Camera-type eye (tissue), 1 donor: ENCODE results near the gene PTPRCAP. TPM values are rescaled to one million over a fixed set of nuclear protein-coding genes. Genes with fewer than 3 reads are reported as not detected.

Experiments
- total RNA-seq: library from RNA; depleted of rRNA; stranded (reverse); fragments of >200 nt; gene quantifications from one replicate; pipeline ENCODE4 v1.2.3, GENCODE V29; 2014

Gene PTPRCAP, protein sequence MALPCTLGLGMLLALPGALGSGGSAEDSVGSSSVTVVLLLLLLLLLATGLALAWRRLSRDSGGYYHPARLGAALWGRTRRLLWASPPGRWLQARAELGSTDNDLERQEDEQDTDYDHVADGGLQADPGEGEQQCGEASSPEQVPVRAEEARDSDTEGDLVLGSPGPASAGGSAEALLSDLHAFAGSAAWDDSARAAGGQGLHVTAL
- total RNA-seq: 0.71 TPM

DNA sequence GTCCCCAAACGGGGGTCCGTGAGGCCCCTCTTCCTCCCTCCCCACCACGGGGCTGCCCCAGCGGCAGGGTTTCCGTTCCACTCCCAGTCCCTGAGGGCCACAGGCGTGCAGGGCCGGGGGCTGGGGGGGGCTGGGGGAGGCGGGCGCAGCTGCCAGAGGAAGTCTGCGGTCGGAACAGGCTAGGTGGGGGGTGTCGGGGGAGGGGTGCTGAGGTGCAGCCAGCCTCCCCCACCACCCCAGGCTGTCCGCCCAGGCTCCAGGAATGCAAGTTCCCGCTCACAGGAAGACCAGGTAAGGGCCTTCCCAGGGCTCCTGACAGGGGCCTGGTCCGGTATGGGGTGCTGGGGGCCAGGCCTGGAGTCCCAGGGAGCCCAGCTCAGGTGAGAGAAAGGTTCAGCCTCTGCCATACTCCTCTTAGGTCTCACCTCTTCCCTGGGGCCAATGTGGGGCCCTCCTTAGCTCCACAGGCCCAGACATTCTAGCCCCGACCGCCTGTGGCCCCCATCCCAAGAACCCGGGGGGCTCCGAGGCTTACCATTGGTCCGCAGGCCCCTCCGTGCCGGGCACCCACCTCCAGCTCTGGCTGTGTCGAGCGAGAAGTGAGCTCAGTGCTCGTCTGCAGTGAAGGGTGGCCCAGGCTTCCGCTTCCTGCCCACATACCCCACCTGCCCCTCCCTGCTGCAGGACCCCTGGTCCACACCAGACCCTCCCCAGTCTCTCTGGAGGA lies at the start of gene PTPRCAP:
PTPRCAP (minus strand) TSS at position 601 of the 727 bp plus-strand sequence; CDS start at position 538, 63 bp downstream.

DNA sequence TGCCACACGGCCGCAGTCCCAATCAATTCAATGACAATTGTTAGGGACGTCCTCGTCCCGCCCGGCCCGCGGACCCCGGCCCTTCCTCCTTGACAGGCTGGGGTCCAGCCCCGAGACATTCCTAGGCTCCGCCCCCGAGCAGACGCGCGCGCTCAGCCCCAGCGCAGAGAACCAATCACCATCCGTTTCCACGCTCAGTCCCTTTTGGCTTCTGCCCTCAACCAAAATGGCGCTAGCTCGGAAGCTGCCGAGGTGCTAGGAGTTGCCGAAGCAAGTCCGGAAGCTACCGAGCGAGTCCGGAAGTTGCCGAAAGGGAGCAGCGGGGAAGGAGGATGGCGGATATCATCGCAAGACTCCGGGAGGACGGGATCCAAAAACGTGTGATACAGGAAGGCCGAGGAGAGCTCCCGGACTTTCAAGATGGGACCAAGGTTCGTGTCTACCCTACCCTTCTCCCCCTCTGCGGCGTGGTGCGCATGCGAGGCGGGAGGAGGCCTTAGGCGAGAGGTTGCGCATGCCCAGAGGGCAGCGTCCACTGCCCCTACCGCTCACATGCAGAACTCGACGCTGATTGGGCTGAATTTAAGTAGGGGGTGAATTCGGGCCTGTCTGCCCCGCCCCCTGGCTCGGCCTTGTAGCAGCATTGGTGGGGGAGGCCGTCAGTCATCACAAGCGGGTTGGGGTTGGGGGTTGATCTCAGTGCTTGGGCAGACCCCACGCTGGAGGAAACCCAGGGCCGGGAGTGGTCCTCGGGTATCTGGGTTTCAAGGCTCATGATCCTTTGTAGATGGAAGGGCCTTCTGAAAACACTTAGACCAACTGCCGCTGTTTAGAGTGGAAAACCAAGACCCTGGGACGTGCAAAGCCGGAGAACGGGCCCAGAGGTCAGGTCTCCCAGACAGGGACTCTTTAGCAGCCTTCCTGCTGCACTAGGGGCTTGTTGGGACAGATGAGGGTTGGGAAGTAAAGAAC lies 45.6 kb upstream of the PTPRCAP start, which contains the start of gene AIP:
AIP (plus strand) TSS at position 200 of the 972 bp plus-strand sequence; CDS start at position 333, 133 bp downstream.

DNA sequence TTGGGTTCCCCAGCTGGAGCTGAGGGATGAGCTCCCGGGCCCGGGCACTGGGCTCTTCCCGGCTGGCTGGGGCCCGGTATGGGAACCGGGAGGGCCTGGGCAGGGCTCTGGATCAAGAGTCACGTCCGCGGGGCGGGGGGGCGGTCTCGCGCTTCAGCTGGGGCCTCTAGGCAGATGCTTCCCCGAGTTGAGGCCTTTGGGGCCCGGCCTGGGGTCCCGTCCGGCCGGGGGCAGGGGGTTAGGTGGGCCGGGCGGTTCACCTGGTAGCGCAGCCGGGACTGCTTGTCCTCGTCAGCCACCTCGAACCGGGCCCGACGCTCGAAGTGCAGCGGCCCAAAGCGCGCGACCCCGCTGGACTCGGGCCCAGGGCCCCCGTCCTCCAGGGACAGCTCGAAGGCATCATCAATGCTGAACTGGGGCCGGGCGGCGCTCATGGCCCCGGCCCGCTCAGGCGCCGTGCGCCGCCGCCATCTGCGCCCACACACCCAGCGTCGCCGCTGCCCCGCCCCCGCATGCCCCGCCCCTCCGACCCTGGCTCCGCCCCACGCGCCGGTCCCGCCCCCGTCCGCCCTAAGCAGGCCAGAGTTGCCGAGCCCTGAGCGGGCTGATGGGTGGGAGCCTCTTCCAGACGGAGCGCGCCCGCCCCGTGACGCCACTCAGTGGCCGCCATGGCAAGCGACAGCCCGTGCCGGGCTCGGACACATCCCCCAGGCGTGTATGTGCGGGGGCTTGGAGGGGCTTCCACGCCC lies 31.5 kb upstream of the PTPRCAP start, which contains the start of gene TMEM134:
TMEM134 (minus strand) TSS at position 493 of the 749 bp plus-strand sequence; CDS start at position 434, 59 bp downstream.

DNA sequence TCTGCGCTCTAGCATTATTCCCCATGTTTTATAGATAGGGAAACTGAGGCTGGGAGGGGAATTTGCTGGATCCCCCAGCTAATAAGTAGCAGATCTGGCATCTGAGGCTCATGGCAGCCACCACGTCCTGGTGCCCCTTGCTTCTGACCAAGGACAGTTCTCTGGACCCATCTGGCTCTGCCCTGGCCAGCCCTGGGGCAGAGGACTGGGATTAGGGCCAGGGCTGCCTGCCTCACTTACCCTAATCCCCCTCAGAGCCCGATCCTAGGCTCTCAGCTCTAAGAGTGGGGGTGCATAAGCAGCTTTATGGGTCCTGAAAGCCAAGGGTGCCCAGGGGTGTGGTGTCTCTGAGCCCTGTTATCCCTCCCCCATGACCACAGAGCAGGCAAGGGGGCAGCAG lies 17.6 kb upstream of the PTPRCAP start, which contains the start of gene CABP4:
CABP4 (plus strand) TSS at position 301 of the 400 bp plus-strand sequence; CDS start at position 371, 70 bp downstream.

DNA sequence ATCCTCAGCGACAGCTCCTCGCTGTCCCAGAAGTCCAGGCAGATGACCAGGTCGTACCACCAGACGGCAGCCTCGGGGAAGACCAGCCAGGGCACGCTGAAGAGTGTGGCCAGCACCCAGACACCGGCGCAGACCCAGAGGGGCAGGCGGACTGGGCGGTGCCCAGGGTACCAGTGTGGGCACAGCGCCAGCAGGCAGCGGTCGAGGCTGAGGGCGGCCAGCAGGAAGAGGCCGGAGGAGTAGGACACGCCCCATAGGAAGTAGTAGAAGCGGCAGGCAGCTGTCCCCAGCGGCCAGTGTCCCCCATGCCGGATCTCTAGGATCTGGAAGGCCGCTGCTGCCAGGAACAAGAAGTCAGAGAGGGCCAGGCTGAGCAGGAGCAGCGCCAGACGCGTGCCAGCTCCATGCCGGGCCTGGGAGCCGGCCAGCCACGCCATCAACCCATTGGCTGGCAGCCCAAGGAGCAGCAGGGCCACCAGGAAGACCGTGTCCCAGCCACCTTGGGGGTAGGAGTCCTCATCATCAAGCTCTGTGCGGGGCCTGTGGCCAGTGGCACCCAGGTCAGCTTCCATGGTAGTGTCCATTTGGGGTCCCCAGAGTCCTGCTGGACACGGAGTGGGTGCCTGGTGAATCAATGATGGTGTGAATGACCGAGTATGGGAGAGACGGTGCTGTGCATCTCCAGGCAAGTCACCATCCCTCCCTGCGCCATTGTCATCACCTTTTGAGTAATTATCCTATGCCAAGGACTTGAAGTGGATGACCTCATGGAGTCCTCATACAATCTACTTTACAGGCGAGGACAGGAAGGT lies 14.9 kb upstream of the PTPRCAP start, which contains the start of gene GPR152:
GPR152 (minus strand) TSS at position 589 of the 812 bp plus-strand sequence; CDS start at position 584, 5 bp downstream.

DNA sequence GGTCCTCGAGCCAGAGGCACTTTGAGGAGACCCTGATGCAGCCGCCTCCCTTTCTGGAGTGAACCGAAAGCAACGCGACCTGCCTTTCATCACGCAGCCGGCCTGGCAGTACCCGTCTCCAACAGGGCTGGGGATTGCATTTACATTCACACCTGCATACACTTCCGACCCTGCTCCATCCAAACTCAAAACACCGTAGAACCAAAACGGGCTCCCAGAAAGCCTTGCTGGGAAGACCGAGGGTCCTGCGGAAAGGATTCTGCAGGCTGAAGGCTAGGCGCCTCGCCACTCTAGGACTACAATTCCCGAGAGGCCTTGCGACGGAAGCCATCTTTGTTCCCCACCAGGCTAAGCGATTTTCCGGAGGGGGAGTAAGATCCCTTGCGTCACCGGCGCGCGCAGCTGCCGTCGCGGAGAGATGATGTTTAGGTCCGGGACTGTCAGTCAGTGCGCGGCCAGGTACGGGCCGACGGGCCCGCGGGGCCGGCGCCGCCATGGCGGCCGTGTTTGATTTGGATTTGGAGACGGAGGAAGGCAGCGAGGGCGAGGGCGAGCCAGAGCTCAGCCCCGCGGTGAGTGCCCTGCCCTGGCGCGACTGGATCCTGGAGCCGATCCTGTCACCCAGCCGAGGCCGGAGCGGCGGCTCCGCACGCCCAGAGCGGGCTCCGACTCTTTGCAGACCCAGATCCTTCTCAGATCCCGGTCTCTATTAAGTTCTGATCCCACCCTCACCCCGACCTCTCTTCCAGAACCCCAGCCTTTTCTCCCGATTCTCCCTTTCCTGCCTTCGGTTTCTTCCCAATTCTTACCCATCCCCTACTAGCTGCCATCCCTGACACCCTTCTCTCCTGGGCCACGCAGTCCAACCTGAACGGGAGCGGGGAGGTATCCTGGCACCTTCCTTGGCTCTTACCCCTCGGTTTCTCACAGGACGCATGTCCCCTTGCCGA lies 9.2 kb downstream of the PTPRCAP start, which contains the start of gene RPS6KB2:
RPS6KB2 (plus strand) TSS at position 443 of the 950 bp plus-strand sequence; CDS start at position 495, 52 bp downstream.

DNA sequence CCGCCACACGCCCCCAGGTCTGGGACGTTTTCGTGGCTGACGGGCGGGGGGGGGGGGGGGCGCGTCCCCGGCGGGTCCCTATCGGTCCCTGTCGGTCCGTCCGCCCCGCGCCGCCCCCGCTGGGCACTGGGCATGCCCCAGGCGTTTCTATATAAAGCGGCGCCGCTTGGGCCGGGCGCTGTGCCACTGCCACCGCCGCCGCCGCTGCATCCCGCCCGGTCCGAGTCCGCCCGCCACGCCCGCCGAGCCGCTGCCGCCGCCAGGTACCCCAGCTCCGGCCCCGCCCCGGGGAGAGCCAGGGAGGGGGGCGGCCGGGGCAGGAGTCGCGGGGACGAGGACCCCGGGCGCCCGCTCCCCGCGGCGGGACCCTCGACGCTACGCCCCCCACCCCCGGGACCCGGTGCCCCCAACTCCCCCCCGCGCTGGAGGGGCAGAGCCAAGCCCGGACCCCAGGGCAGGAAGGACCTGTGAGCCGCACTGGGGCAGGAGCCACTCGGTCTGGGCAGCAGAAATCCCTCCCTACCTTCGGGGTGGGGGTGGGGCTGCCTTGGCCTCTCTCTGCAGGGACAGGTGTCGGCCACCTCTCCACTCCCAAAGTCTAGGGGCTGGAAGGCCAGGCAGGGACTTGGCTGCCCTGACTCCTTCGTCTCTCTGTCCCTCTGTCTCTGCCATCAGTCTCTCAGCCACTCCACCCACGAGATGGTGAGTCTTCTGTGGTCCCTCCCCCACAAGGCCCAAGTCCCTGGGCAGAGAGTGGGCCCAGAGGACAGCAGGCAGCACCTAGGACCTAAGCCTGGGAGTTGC lies 21.8 kb downstream of the PTPRCAP start, which contains the start of gene CARNS1:
CARNS1 (plus strand) TSS at position 178 of the 804 bp plus-strand sequence; CDS start at position 700, 522 bp downstream.

DNA sequence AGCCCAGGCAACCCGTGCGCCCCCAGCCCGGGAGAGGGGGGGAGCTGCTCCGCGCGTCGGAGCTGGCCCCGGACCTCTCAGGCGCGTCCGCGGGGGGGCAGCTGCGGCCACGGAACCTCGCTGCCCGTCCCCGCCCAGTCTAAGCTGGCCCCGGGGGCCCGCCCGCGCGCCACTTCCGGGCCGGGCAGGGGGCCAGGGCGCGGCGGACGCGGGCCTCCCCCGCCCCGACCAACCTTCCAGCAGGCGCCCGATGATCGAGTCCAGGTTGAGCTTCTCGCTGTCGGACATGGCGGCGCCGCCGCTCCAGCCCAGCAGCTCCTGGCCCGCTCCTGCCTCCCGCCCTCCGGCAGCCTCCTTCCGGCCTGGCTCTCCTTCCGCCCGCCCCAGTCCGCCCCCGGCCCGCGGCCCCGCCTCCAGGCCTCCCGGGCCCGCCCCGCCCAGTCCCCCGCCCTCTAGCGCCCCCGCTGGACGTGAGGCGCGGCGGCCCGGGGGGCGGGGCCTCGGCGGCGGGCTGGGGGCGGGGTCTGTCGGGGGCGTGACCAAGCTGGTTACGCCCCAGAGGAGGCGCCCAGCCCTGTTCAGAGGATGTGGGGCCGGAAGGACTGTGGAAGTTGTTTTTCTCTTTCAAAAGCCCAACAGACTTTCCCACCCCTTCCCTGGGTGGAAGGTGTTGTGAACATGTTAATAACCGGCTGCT lies 35.8 kb downstream of the PTPRCAP start, which contains the start of gene PPP1CA:
PPP1CA (minus strand) TSS at position 364 of the 697 bp plus-strand sequence; CDS start at position 288, 76 bp downstream.

DNA sequence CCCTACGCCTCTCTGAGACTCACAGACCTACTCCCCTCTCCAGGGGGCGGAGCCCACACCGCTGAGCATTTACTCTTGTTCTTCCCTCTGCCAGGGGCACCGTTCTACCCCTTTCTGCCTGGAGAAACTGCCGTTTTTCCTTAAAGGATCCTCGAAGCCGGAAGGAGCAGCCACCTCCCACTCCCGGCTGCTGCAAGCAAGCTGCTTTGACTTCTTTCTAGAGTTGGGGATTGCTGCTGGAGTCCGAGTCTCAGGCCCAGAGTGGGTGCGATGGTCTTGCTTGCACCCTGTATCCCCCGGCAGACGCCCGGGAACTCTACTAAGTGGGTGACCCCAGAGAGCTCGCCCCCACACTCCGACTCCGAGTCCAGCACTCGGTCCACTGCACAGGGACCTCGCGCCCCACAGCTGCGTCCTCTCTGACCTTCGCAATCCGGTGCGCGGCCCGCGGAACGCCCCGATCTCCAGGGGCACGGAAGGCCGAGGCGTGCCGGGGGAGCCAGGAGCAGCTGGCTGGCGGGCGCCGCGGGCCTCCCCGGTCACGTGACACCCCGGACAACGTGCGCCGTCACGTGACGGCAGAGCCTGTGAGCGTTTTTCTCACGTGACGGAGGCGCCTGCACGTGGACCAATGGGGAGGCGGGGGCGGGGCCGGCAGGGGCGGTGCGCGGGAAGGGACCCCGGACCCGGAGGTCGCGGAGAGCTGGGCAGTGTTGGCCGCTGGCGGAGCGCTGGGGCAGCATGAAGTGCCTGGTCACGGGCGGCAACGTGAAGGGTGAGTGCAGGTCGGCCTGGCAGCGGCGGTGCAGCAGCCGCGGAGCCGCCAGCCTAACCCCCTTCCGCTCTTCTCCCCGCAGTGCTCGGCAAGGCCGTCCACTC lies 45.9 kb downstream of the PTPRCAP start, which contains the start of gene RAD9A:
RAD9A (plus strand) TSS at position 683 of the 879 bp plus-strand sequence; CDS start at position 742, 59 bp downstream.

Other genes starting within 250 kb of the PTPRCAP start
- gene GRK2, start 171.2 kb downstream of the PTPRCAP start, total RNA-seq: 36.3 TPM
- 46.7 TPM for gene ANKRD13D, start 148.4 kb downstream of the PTPRCAP start, total RNA-seq
- 29.1 TPM for gene SSH3, start 134.2 kb downstream of the PTPRCAP start, total RNA-seq
- 11.1 TPM for gene POLD4, start 84.1 kb downstream of the PTPRCAP start, total RNA-seq
- 2.9 TPM for gene CLCF1, start 64.1 kb downstream of the PTPRCAP start, total RNA-seq
- 26.6 TPM for gene RAD9A, start 45.7 kb downstream of the PTPRCAP start, total RNA-seq
- 85.5 TPM for gene PPP1CA, start 35.8 kb downstream of the PTPRCAP start, total RNA-seq
- gene TBC1D10C, start 33.6 kb downstream of the PTPRCAP start, total RNA-seq: 1.4 TPM
- 5.1 TPM for gene CARNS1, start 22.0 kb downstream of the PTPRCAP start, total RNA-seq
- gene RPS6KB2, start 9.2 kb downstream of the PTPRCAP start, total RNA-seq: 41.7 TPM
- gene CORO1B, start 5.8 kb upstream of the PTPRCAP start, total RNA-seq: 55.3 TPM
- gene GPR152, start 15.0 kb upstream of the PTPRCAP start, total RNA-seq: not detected
- gene CABP4, start 17.7 kb upstream of the PTPRCAP start, total RNA-seq: 6.3 TPM
- 73.1 TPM for gene TMEM134, start 31.6 kb upstream of the PTPRCAP start, total RNA-seq
- 49.3 TPM for gene AIP, start 45.3 kb upstream of the PTPRCAP start, total RNA-seq
- 79.8 TPM for gene PITPNM1, start 67.7 kb upstream of the PTPRCAP start, total RNA-seq
- gene CDK2AP2, start 70.5 kb upstream of the PTPRCAP start, total RNA-seq: 13.1 TPM
- 5.6 TPM for gene CABP2, start 85.8 kb upstream of the PTPRCAP start, total RNA-seq
- 417 TPM for gene GSTP1, start 146.1 kb upstream of the PTPRCAP start, total RNA-seq
- 186 TPM for gene NDUFV1, start 169.3 kb upstream of the PTPRCAP start, total RNA-seq
- gene NUDT8, start 192.3 kb upstream of the PTPRCAP start, total RNA-seq: 3.7 TPM
- gene TBX10, start 202.1 kb upstream of the PTPRCAP start, total RNA-seq: not detected
- not detected for gene ACY3, start 213.0 kb upstream of the PTPRCAP start, total RNA-seq
- 0.55 TPM for gene ALDH3B2, start 236.9 kb upstream of the PTPRCAP start, total RNA-seq